ENCODE results near the gene EPS8. TPM values are rescaled to one million over a fixed set of nuclear protein-coding genes. Genes with fewer than 3 reads are reported as not detected.

EPS8 gene
- total RNA-seq, 4 donors from 2014 or later: 39.0 to 85.2 (median 57.7) TPM

- no peaks in the 10 kb centered on the region for H3K36me3 ChIP-seq
- H3K4me3 ChIP-seq: no peak overlapping the region
- no peaks in the 10 kb centered on the region for H3K27me3 ChIP-seq
- H3K27ac ChIP-seq: no peak overlapping the region
- no peak for ATAC-seq
- WGBS, 2 donors (ENCODE audit: low coverage in 1 of 2): 70 to 74% methylated on average over 3 of the region's 3 CpGs
- TF ChIP-seq, protein P1, sequence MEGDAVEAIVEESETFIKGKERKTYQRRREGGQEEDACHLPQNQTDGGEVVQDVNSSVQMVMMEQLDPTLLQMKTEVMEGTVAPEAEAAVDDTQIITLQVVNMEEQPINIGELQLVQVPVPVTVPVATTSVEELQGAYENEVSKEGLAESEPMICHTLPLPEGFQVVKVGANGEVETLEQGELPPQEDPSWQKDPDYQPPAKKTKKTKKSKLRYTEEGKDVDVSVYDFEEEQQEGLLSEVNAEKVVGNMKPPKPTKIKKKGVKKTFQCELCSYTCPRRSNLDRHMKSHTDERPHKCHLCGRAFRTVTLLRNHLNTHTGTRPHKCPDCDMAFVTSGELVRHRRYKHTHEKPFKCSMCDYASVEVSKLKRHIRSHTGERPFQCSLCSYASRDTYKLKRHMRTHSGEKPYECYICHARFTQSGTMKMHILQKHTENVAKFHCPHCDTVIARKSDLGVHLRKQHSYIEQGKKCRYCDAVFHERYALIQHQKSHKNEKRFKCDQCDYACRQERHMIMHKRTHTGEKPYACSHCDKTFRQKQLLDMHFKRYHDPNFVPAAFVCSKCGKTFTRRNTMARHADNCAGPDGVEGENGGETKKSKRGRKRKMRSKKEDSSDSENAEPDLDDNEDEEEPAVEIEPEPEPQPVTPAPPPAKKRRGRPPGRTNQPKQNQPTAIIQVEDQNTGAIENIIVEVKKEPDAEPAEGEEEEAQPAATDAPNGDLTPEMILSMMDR (IDR thresholded peaks at IDR 0.05): no peak
- no peak for TF ChIP-seq POLR2AphosphoS5 (IDR thresholded peaks at IDR 0.05)
- no peak for TF ChIP-seq EP300 (IDR thresholded peaks at IDR 0.05)
- no peak for TF ChIP-seq POLR2A (IDR thresholded peaks at IDR 0.05)
- no peaks in the 10 kb centered on the region for H3K4me1 ChIP-seq
- peaks cover 0 to 10% (median 0%) of the 10 kb centered on the region in 3 donors for H3K9me3 ChIP-seq
These were observed 30.7 kb upstream of the EPS8 start for GRCh38 chr12:15819644-15820437.

- Histone ChIP-seq H3K9me3 (peaks cover 0 to 10% (median 0%) of the 10 kb centered on the region in 3 donors), H3K4me1 (no peaks in the 10 kb centered on the region), H3K27me3 (no peaks in the 10 kb centered on the region), H3K27ac (no peak overlapping the region), H3K36me3 (no peaks in the 10 kb centered on the region), H3K4me3 (no peak overlapping the region)
- WGBS, 2 donors (ENCODE audit: low coverage in 1 of 2): 78 to 96% methylated on average over 1 of the region's 1 CpG
- ATAC-seq: no peak
- TF ChIP-seq, protein P1 (IDR thresholded peaks at IDR 0.05): no peak
- TF ChIP-seq EP300 (IDR thresholded peaks at IDR 0.05) (no peak), POLR2A (IDR thresholded peaks at IDR 0.05) (no peak), POLR2AphosphoS5 (IDR thresholded peaks at IDR 0.05) (no peak)
These were observed 29.2 kb upstream of the EPS8 start for GRCh38 chr12:15818418-15818817.

GRCh38 chr12:15815730-15816129 is 26.5 kb upstream of the EPS8 start:
- H3K9me3 ChIP-seq: peaks cover 0 to 10% (median 0%) of the 10 kb centered on the region in 3 donors
- ATAC-seq: no peak
- no peaks in the 10 kb centered on the region for H3K4me1 ChIP-seq
- WGBS, 2 donors (ENCODE audit: low coverage in 1 of 2): 54 to 69% methylated on average over 2 of the region's 2 CpGs
- H3K4me3 ChIP-seq: no peak overlapping the region
- no peaks in the 10 kb centered on the region for H3K27me3 ChIP-seq
- TF ChIP-seq EP300 (IDR thresholded peaks at IDR 0.05) (no peak), POLR2A (IDR thresholded peaks at IDR 0.05) (no peak), POLR2AphosphoS5 (IDR thresholded peaks at IDR 0.05) (no peak)
- TF ChIP-seq, protein P1 (IDR thresholded peaks at IDR 0.05): no peak
- H3K27ac ChIP-seq: no peak overlapping the region
- H3K36me3 ChIP-seq: no peaks in the 10 kb centered on the region

DNA sequence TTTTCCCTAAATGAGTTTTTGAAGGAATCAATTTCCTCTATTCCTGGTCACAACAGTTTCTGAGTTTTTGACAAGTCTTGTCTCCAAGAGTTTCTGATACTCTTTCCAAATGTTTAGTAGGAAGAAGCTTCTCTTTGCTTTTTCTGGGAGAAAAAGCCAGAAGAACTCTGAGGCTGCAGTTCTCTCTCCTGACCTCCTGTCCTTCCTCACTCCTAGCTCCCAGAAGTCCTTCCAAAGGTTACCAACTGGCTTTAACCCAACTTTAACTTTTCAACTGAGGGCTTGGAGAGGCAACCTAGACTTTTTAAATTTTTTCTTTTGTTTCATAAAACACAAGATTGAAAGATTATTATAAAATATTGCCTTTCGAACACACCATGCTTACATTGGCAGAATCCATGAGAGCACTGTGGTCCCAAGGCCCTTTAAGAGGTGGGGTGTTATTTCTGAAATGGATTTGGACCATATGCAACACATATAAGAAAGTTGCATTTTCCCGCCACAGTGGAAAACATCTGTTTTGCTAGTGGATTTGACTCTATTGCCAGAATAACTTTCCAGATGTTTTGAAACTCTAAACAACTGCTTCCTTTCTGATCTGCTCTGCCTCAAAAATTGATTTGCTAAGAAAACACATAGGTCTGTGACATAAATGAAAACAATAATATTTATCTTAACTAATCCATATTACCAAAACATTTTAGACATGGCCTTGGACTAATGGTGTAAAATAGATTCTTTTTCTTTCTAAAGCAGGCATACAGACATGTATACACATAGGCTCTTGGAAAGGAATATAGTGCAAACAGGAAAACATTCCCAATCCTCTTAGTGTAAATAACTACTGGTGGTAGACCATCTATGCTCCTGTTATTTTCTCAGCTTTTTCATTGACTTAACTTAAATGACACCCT is 22.3 kb upstream of the EPS8 start:
- WGBS, 2 donors (ENCODE audit: low coverage in 1 of 2): 53 to 65% methylated on average over 2 of the region's 2 CpGs
- no peak overlapping the region for H3K27ac ChIP-seq
- no peak overlapping the region for H3K4me3 ChIP-seq
- no peak for TF ChIP-seq POLR2A (IDR thresholded peaks at IDR 0.05)
- TF ChIP-seq EP300 (IDR thresholded peaks at IDR 0.05): no peak
- TF ChIP-seq, protein P1 (IDR thresholded peaks at IDR 0.05): no peak
- no peak for TF ChIP-seq POLR2AphosphoS5 (IDR thresholded peaks at IDR 0.05)
- no peaks in the 10 kb centered on the region for H3K36me3 ChIP-seq
- no peaks in the 10 kb centered on the region for H3K27me3 ChIP-seq
- ATAC-seq: no peak
- H3K4me1 ChIP-seq: no peaks in the 10 kb centered on the region
- no peaks in the 10 kb centered on the region for H3K9me3 ChIP-seq

All from gastroesophageal sphincter (tissue), 4 donors.